ENCODE measurements around the gene EHD3. TPM values are rescaled to one million over a fixed set of nuclear protein-coding genes. Genes with fewer than 3 reads are reported as not detected.

EHD3 gene
- polyA plus RNA-seq, 1 donor from 2014 or later, result 3.5 TPM

DNA sequence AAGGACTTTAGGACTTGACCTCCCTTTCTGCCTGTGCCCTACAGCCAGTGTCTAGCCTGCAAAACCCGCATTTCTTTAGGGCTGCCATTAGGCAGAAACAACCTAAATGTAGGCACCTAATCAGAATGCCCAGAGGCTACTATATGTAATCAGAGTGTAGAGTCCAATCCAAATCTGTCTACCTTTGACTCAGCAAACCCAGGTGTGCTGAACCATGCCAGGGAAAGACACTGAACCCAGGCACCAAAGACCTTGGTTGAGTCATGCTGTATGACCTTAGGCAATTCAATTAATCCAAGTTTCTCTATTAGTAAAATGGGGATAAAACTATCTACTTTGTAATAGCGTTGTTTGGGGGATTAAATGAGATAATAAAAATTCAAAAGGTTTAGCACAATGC is 37.3 kb upstream of the EHD3 start:
- H3K4me2 ChIP-seq (ENCODE audit: low read length), result no peak overlapping the region
- H3K36me3 ChIP-seq (ENCODE audit: insufficient read depth, low read length), result no peaks in the 10 kb centered on the region
- H3K9ac ChIP-seq (ENCODE audit: low read length), result no peak overlapping the region
- no peak overlapping the region for H3K27ac ChIP-seq (ENCODE audit: low read length)
- H3K4me3 ChIP-seq (ENCODE audit: low read length), result no peak overlapping the region
- no peaks in the 10 kb centered on the region for H3K9me3 ChIP-seq (ENCODE audit: low read length)
- TF ChIP-seq EP300 (conservative IDR thresholded peaks at IDR 0.05; ENCODE audit: poor library complexity, severe bottlenecking) (no peak), POLR2AphosphoS5 (IDR thresholded peaks at IDR 0.05) (no peak), MXI1 (conservative IDR thresholded peaks at IDR 0.05; ENCODE audit: poor library complexity, severe bottlenecking) (no peak), SMC3 (conservative IDR thresholded peaks at IDR 0.05; ENCODE audit: poor library complexity) (no peak), REST (IDR thresholded peaks at IDR 0.05; ENCODE audit: borderline replicate concordance) (no peak), CTCF (IDR thresholded peaks at IDR 0.05; ENCODE audit: poor library complexity, severe bottlenecking) (no peak), RAD21 (conservative IDR thresholded peaks at IDR 0.05) (no peak), TAF1 (IDR thresholded peaks at IDR 0.05; ENCODE audit: low read depth) (no peak)
- no peaks in the 10 kb centered on the region for H4K20me1 ChIP-seq (ENCODE audit: insufficient read depth)
- H2AFZ ChIP-seq (ENCODE audit: low read depth, low read length), result no peak overlapping the region
- H3K9me2 ChIP-seq (ENCODE audit: insufficient read depth, low read length), result no peaks in the 10 kb centered on the region
- no peaks in the 10 kb centered on the region for H3K27me3 ChIP-seq (ENCODE audit: insufficient read depth, low read depth, low read length)
- H3F3A ChIP-seq (ENCODE audit: insufficient read depth, low read length, poor library complexity, severe bottlenecking), result no peaks in the 10 kb centered on the region
- H3K79me2 ChIP-seq (replicated peaks; ENCODE audit: insufficient read depth, low read length), result no peaks in the 10 kb centered on the region

DNA sequence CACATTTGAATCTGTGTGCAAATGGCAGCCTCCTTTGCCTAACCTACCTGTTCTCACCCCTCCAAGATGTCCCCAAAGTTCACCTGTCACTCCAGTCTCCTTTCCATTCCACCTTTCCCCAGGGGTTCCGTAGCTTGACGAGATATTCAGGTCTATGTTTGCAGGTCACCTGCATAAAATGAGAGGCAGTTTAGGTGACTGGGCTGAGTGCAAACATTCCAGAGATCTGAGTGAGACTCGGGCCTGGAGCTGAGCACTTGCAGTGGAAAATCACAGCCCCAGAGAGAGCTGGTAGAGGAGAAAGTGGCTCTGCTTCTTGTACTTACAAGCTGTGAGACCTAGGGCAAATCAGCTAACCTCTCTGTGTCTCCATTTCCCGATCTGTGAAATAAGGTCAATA is 36.8 kb upstream of the EHD3 start:
- Histone ChIP-seq H3F3A (ENCODE audit: insufficient read depth, low read length, poor library complexity, severe bottlenecking) (no peaks in the 10 kb centered on the region), H3K9me3 (ENCODE audit: low read length) (no peaks in the 10 kb centered on the region), H2AFZ (ENCODE audit: low read depth, low read length) (no peak overlapping the region)

More for the DNA sequence above, 36.8 kb upstream of the EHD3 start:
- no peak overlapping the region for H3K9ac ChIP-seq (ENCODE audit: low read length)
- no peaks in the 10 kb centered on the region for H3K79me2 ChIP-seq (replicated peaks; ENCODE audit: insufficient read depth, low read length)
- no peak for TF ChIP-seq REST (IDR thresholded peaks at IDR 0.05; ENCODE audit: borderline replicate concordance)
- H3K4me3 ChIP-seq (ENCODE audit: low read length), result no peak overlapping the region
- no peaks in the 10 kb centered on the region for H3K9me2 ChIP-seq (ENCODE audit: insufficient read depth, low read length)
- H3K27me3 ChIP-seq (ENCODE audit: insufficient read depth, low read depth, low read length), result no peaks in the 10 kb centered on the region
- no peak overlapping the region for H3K27ac ChIP-seq (ENCODE audit: low read length)
- no peak overlapping the region for H3K4me2 ChIP-seq (ENCODE audit: low read length)
- H4K20me1 ChIP-seq (ENCODE audit: insufficient read depth), result no peaks in the 10 kb centered on the region
- no peaks in the 10 kb centered on the region for H3K36me3 ChIP-seq (ENCODE audit: insufficient read depth, low read length)

Measured in neural cell (in vitro differentiated cells).